A673 (cell line): ENCODE data around the gene MIS18BP1. TPM values are rescaled to one million over a fixed set of nuclear protein-coding genes. Genes with fewer than 3 reads are reported as not detected.

Source experiments
- BruUV-seq: library from RNA; stranded (reverse); fragments of 400-500 nt; replicated peaks from 2 replicates; lab custom pipeline; 2021; lab: Mats Ljungman, UMichigan
- CTCF ChIA-PET: fragments of 300-600 bp; sonication (Branson Sonifier 250); formaldehyde crosslinking; loops from one replicate; lab custom pipeline; 2022; ENCODE audit warnings: antibody characterized with exemption; lab: Charles Lee
- POLR2A ChIA-PET: fragments of 300-600 bp; sonication (Branson Sonifier 250); formaldehyde crosslinking; loops from one replicate; lab custom pipeline; 2022; ENCODE audit warnings: antibody characterized with exemption; ENCODE audit not compliant: low non-redundant PET; lab: Charles Lee
- DNase-seq: peaks from one replicate; pipeline ENCODE4 v3.0.0-alpha.2; 2015; ENCODE audit warnings: low spot score
- H3K27ac ChIP-seq: fragments of 200-600 bp; sonication (generic); 2 replicates; pipeline ENCODE4 v1.5.1; 2016; ENCODE audit warnings: mixed run types, low read depth, mild to moderate bottlenecking, mixed read lengths, antibody characterized with exemption, low read length; ENCODE audit not compliant: poor library complexity, severe bottlenecking
- H3K27me3 ChIP-seq: fragments of 200-600 bp; sonication (generic); replicated peaks from 2 replicates; pipeline ENCODE4 v1.6.1; 2017; ENCODE audit warnings: mixed run types, low read depth, mild to moderate bottlenecking, mixed read lengths, antibody characterized with exemption, low read length; ENCODE audit not compliant: insufficient read depth, poor library complexity
- H3K36me3 ChIP-seq: fragments of 200-600 bp; sonication (generic); 2 replicates; pipeline ENCODE4 v1.6.1; 2016; ENCODE audit warnings: mixed run types, mild to moderate bottlenecking, mixed read lengths, antibody characterized with exemption, low read length; ENCODE audit not compliant: insufficient read depth, poor library complexity, severe bottlenecking
- H3K4me1 ChIP-seq: fragments of 200-600 bp; sonication (generic); 2 replicates; pipeline ENCODE4 v1.6.1; 2017; ENCODE audit warnings: mixed run types, mild to moderate bottlenecking, mixed read lengths, antibody characterized with exemption, low read length; ENCODE audit not compliant: insufficient read depth, poor library complexity, severe bottlenecking
- H3K4me3 ChIP-seq: fragments of 200-600 bp; sonication (generic); 2 replicates; pipeline ENCODE4 v1.5.1; 2016; ENCODE audit warnings: low read depth, mixed run types, mild to moderate bottlenecking, mixed read lengths, low read length; ENCODE audit not compliant: poor library complexity, severe bottlenecking
- H3K9me3 ChIP-seq: fragments of 200-600 bp; sonication (generic); 2 replicates; pipeline ENCODE4 v1.6.1; 2016; ENCODE audit warnings: mixed run types, low read depth, mild to moderate bottlenecking, mixed read lengths, antibody characterized with exemption, low read length; ENCODE audit not compliant: poor library complexity, severe bottlenecking
- CTCF ChIP-seq: fragments of 300-800, 200-600 bp; sonication (generic); conservative IDR thresholded peaks from 2 replicates; pipeline ENCODE4 v1.5.1; 2017; ENCODE audit warnings: low read depth, mild to moderate bottlenecking, antibody characterized with exemption, low read length, moderate library complexity, mixed read lengths
- EZH2 ChIP-seq: fragments of 200-600 bp; sonication (generic); IDR thresholded peaks from 2 replicates; pipeline ENCODE4 v1.6.1; 2017; ENCODE audit warnings: borderline replicate concordance, low read depth, mild to moderate bottlenecking, mixed read lengths, antibody characterized with exemption, low read length; ENCODE audit not compliant: poor library complexity, severe bottlenecking
- intact Hi-C: fragments of 100-400 bp; cut with micrococcal nuclease; formaldehyde crosslinking; loops from one replicate; pipeline ENCODE4 v1.10.0; 2022; ENCODE audit not compliant: unreplicated experiment
- total RNA-seq: library from RNA; stranded (reverse); gene quantifications from 2 replicates; pipeline ENCODE4 v1.2.3, GENCODE V29; 2021

Gene MIS18BP1
- total RNA-seq, 1 experiment from 2014 or later: 63.0 TPM

- POLR2A ChIA-PET: no interaction called here
These were observed 71.7 kb downstream of the MIS18BP1 start for GRCh38 chr14:45181329-45181728.

GRCh38 chr14:45177076-45177475, 75.9 kb downstream of the MIS18BP1 start:
- Histone ChIP-seq H3K9me3 (no peaks in the 10 kb centered on the region), H3K4me3 (no peak overlapping the region), H3K27ac (no peak overlapping the region), H3K36me3 (peaks cover 5% of the 10 kb centered on the region), H3K27me3 (no peaks in the 10 kb centered on the region), H3K4me1 (no peaks in the 10 kb centered on the region)
- TF ChIP-seq EZH2 (no peak), CTCF (no peak)
- DNase-seq: peak; percentile 6
- no TSS peak for BruUV-seq
- ChIA-PET CTCF (no interaction called here), POLR2A (no interaction called here)
- intact Hi-C loops: no loop called here

More at GRCh38 chr14:45181329-45181728, 71.7 kb downstream of the MIS18BP1 start:
- BruUV-seq: no TSS peak
- Histone ChIP-seq H3K27me3 (no peaks in the 10 kb centered on the region), H3K4me1 (no peaks in the 10 kb centered on the region), H3K36me3 (no peaks in the 10 kb centered on the region), H3K27ac (no peak overlapping the region), H3K9me3 (no peaks in the 10 kb centered on the region), H3K4me3 (no peak overlapping the region)
- no peak for DNase-seq
- intact Hi-C loops: no loop called here
- TF ChIP-seq CTCF (no peak), EZH2 (no peak)
- CTCF ChIA-PET: no interaction called here

GRCh38 chr14:45169906-45170305, 83.1 kb downstream of the MIS18BP1 start:
- Histone ChIP-seq H3K9me3 (no peaks in the 10 kb centered on the region), H3K4me3 (no peak overlapping the region), H3K36me3 (peaks cover 10% of the 10 kb centered on the region), H3K27ac (no peak overlapping the region), H3K4me1 (no peaks in the 10 kb centered on the region), H3K27me3 (no peaks in the 10 kb centered on the region)
- DNase-seq: no peak
- POLR2A ChIA-PET: no interaction called here
- no peak for TF ChIP-seq CTCF
- no peak for TF ChIP-seq EZH2
- intact Hi-C loops: no loop called here
- BruUV-seq: no TSS peak
- CTCF ChIA-PET: no interaction called here
